ENCODE data around the gene RELA.

RELA gene

DNA sequence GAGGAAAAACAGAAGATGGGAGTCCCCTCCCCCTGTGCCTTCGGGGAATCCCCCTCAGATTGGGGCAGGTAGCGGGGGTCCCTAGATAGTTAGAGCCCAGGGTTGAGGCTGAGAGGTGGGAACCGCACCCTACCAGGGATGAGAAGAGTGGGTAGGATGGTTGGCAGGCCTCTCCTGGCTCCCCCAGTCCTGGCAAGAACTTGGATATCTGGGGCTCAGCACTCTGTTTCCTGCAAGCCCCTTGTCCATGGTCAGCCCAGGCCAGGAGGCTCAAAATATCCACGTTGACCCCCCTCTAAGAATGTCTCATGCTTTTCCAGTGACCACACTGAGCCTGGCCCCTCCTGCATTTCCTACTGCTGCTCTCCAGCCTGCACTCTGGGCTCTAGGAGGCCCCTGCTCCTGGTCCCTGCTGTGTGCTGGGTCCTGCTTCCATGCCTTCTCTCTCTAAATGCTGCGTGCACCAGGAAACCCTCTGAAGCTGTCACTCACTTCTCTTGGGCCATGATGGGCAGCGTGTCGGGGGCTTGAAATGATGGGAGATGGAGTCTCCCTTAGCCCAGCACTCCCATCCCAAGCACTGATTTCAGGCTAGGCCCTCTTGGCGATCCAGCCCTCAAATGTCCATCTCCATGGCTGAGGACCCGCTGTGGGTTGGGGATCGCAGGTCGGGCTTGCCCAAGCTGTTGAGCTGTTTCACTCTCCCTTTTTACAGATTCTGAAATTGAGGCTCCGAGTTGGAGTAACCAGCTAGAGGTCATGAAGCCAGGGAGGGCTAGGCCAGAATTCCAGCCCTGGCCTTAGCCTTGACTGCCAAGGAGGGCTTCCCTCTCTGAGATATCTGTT lies 50.7 kb downstream of the RELA start:
- no peak for DNase-seq

DNA sequence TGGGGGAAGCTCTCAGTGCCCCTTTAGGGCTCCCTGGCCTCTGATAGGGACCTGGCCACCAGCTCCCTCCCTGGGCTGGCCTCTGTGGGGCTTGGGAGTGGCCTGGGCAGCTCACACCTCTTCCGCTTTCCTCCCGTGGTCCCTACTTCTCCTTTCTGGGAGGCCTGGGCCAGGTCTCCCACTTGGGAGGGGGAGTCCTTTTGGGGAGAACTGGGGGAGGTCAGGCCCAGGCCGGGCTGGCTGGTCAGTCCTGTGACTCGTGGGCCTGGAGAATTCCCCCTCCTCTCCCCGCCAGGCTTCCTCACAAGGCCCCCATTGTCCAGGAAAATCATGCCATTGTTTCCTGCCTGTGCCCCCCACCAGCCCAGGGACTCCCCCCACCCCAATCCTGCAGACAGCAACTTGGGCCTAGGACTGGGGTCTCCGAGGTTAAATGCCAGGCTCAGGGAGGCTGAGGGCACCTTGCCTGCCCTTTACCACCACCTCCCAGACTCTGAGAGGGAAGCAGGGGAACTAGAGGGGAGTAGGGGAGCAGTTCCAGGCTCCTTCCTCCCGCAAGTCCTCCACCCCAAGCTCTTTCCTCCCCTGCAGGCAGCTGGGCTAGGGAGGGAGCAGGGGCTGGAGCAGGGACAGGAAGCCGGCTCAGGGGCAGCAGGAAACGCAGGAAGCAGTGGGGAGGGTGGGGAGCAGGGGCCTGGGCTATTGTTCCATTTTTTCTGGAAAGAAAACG lies 51.5 kb downstream of the RELA start:
- no peak for DNase-seq

DNA sequence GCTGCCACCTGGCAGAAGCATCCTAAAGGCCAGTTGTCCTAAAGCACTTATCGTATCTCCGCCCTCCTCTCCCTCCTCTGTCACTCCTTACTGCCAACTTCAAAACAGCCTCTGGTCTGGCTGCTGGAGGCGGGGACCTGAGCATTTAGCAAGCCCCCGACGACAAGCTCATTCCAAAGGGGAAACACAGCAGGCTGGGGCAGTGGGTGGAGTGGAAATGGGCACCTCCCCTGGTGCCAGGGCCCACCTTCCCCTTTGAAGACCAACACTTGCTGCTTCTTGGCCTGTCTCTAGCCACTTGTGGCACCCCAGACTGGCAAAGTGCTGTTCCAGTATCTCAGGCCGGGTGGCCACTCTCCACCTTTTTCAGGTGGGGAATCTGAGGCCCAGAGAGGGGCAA lies 52.3 kb downstream of the RELA start:
- no peak for DNase-seq

DNA sequence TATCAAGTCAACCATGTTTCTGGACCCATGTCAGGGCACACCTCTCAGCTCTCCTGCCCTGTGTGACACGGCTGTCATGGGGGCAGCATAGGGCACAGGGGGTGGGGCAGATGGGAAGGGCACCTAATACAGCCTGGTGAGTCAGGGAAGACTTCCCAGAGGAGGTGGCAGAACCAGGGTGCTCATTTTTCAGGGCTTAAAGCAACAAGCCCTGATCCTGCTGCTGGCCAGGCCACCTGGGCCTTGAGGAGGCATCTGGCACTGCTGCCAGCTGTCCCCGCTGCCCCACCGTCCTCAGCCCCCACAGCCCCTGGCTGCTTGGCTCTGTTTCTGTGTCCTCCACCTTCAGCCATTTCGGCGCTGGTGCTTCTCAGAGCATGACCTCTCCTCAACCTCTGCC lies 53.1 kb downstream of the RELA start:
- DNase-seq = no peak

DNA sequence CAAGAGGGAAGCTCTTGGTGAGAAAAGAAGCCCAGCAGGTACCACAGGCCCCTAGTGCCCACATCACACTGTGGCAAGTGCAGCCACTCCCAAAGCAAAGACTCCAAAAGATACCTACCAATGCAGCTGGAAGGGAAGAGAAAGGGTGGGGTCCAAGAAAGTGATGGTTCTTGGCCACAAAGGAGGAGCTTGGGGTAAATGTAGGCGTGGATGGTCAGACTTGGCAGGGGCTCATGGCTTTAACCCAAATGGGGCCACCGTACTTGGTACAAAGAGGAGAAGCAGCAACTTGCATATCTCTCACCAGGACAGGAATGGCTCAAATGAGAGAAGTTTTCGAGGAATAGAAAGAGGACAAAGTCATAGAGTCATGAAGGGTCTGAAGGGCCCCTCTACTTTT lies 53.5 kb downstream of the RELA start:
- DNase-seq = no peak

DNA sequence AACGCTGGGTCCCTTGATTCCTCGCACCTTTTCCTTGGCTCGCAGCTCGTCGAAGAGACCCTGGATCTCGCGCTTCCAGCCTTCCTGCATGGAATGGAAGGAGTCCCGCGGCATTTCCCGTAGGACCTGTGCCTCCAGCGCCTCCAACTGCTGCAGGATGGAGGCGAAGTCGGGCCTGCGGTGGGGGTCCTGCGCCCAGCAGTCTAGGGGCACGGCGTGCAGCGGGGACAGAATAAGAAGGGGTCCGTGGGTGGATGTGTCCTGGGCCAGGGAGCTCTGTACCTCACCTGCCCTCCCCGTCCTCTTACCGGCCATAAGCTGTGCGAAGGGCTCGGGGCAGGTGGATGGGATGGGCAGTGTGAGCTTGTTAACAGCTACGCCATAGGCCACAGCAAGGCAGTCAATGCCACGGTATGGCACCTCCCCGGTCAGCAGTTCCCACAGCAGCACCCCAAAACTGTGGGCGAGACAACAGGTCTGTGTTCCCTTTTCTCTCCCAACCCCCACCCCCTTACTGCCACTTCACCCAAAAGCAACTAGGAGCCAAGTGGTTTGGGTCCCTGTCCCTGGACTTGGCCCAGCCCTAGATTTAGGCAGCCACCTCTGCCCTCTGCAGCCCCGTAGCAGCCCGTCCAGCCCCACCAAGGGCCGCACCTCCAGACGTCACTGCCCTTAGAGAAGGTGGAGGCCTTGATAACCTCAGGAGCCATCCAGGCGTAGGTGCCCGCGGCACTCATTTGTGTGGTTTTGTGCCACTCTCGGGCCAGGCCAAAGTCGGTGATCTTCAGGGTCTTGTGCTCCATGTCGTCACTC lies 54.9 kb downstream of the RELA start:
- DNase-seq = no peak

DNA sequence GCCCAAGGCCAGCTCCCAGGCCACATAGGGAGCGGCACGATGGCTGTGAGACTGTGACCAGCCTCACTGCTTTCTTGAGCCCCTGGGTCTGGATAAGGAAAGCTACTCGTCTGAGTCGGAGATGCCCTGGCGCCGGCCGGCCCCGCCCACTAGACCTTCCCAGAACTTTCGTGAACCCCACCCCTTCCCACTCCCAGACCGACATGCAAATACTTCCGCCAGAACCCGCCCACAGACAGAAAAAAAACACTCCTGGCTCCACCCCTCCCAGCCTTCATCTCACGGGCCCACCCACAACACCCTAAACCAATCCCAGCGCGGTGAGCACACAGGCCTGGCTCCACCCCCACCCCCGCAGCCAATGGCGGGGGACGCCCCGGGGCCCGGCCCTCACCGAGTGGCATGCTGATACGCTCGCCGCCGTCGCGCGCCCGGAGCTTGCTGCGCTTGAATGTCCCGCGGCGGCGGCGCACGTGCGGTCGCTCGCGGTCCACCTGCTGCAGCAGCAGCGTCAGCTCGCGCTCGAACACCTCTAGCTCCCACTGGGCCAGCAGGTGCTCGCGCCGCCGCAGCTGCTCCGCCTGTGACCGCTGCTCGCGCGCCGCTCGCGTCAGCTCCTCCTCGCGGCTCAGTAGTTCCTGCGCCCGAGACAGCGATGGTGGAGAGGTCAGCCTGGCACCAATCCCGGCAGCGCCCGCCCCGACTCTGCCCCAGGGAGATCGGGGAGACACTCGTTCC lies 55.7 kb downstream of the RELA start:
- no peak for DNase-seq

DNA sequence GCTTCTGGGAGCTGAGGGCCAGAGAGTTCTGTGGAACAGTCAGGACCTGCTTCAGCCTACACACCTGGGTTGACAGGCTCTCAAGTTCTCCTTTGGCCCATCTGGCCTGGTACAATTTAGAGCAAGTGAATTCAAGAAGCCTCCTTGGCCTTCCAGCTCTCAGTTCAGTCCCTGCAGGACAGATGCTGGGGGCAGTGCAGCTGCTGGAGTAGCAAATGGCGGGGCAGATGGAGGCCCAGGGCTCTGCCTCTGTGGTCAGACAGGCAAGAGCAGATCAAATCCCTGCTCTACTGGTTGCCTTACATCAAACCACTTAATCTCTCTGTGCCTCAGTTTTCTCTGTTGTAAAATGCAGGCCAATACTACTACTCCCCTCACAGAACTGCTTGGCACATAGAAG lies 58.5 kb downstream of the RELA start:
- no peak for DNase-seq
